Measurements from ENCODE around the gene CRTAP.

Gene CRTAP

DNA sequence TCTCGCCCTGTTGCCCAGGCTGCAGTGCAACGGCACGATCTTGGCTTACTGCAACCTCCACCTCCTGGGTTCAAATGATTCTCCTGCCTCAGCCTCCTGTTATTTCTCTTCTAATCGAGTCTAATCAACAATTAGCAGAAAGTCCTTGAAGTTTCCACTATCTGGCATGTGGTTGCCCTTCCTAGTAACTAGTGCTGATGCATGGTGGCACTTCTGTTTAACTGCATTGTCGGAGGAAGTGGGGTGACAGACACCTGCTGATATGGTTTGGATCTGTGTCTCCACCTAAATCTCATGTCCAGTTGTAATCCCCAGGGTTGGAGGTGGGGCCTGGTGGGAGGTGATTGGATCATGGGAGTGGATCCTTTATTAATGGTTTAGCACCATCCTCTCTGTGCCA is 9.2 kb downstream of the CRTAP start:
- no peak overlapping the region for H3K4me3 ChIP-seq (ENCODE audit: control insufficient read depth, low read depth, low read length)
- TF ChIP-seq CTCF (IDR thresholded peaks at IDR 0.05; ENCODE audit: control insufficient read depth, insufficient read depth, low read depth, low read length, missing control alignments), result no peak
- no peak for DNase-seq (ENCODE audit: low read depth)

DNA sequence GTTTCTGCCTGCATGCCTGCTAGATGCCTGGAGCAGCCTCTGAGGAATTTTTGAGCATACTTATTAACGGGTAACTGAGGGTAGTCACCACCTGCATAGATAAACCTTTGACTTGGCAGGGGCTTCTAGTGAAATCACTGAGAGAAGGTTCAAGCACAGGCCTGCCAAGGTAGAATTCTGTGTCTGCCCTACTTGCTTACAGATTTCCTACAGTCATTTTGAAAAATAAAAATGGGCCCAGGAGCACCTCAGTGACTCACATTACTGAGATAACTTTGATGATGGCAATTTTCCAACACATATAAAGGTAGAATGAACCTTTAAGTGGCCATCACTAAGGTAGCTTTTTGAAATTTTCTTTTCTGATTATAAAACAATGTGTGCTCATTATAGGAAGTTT is 10.8 kb downstream of the CRTAP start:
- no peak for DNase-seq (ENCODE audit: low read depth)
- no peak for TF ChIP-seq CTCF (IDR thresholded peaks at IDR 0.05; ENCODE audit: control insufficient read depth, insufficient read depth, low read depth, low read length, missing control alignments)
- H3K4me3 ChIP-seq (ENCODE audit: control insufficient read depth, low read depth, low read length), result no peak overlapping the region

GRCh38 chr3:33125840-33126239 is 12.0 kb downstream of the CRTAP start:
- H3K4me3 ChIP-seq (ENCODE audit: control insufficient read depth, low read depth, low read length), result no peak overlapping the region
- DNase-seq (ENCODE audit: low read depth), result no peak
- TF ChIP-seq CTCF (IDR thresholded peaks at IDR 0.05; ENCODE audit: control insufficient read depth, insufficient read depth, low read depth, low read length, missing control alignments), result no peak

GRCh38 chr3:33128706-33129105 is 14.9 kb downstream of the CRTAP start:
- no peak for DNase-seq (ENCODE audit: low read depth)
- no peak for TF ChIP-seq CTCF (IDR thresholded peaks at IDR 0.05; ENCODE audit: control insufficient read depth, insufficient read depth, low read depth, low read length, missing control alignments)
- H3K4me3 ChIP-seq (ENCODE audit: control insufficient read depth, low read depth, low read length), result no peak overlapping the region

GRCh38 chr3:33130144-33130543 is 16.3 kb downstream of the CRTAP start:
- no peak for DNase-seq (ENCODE audit: low read depth)
- no peak overlapping the region for H3K4me3 ChIP-seq (ENCODE audit: control insufficient read depth, low read depth, low read length)
- no peak for TF ChIP-seq CTCF (IDR thresholded peaks at IDR 0.05; ENCODE audit: control insufficient read depth, insufficient read depth, low read depth, low read length, missing control alignments)

- TF ChIP-seq CTCF (IDR thresholded peaks at IDR 0.05; ENCODE audit: control insufficient read depth, insufficient read depth, low read depth, low read length, missing control alignments), result peak; percentile 65
- no peak for DNase-seq (ENCODE audit: low read depth)
- H3K4me3 ChIP-seq (ENCODE audit: control insufficient read depth, low read depth, low read length), result no peak overlapping the region
These were observed 17.7 kb downstream of the CRTAP start for GRCh38 chr3:33131331-33132018.

GRCh38 chr3:33132019-33132360 is 18.2 kb downstream of the CRTAP start:
- DNase-seq (ENCODE audit: low read depth), result no peak
- no peak overlapping the region for H3K4me3 ChIP-seq (ENCODE audit: control insufficient read depth, low read depth, low read length)
- TF ChIP-seq CTCF (IDR thresholded peaks at IDR 0.05; ENCODE audit: control insufficient read depth, insufficient read depth, low read depth, low read length, missing control alignments), result no peak
